BE2C (cell line): ENCODE measurements around the gene FYCO1.

Experiments used
- DNase-seq: peaks from one replicate; pipeline ENCODE4 v3.0.0-alpha.2; 2020
- H3K27me3 ChIP-seq: fragments of 250-450 bp; sonication (Bioruptor Pico); 2 replicates; pipeline ENCODE4 v1.5.1; 2020; ENCODE audit warnings: mild to moderate bottlenecking
- H3K36me3 ChIP-seq: fragments of 250-450 bp; sonication (Bioruptor Pico); 2 replicates; pipeline ENCODE4 v1.5.1; 2020; ENCODE audit warnings: mild to moderate bottlenecking
- H3K4me1 ChIP-seq: fragments of 250-450 bp; sonication (Bioruptor Pico); 2 replicates; pipeline ENCODE4 v1.5.1; 2020
- H3K4me3 ChIP-seq: 2 replicates; pipeline ENCODE4 v1.5.1; 2011; ENCODE audit warnings: low read depth, low read length
- H3K9me3 ChIP-seq: fragments of 250-450 bp; sonication (Bioruptor Pico); 2 replicates; pipeline ENCODE4 v1.5.1; 2020
- CTCF ChIP-seq: IDR thresholded peaks from 2 replicates; pipeline ENCODE4 v1.5.1; 2012; ENCODE audit warnings: mild to moderate bottlenecking, low read depth, low read length

FYCO1 gene

GRCh38 chr3:45917146-45917898 is 78.3 kb downstream of the FYCO1 start:
- TF ChIP-seq CTCF = no peak
- DNase-seq = no peak
- Histone ChIP-seq H3K9me3 (no peaks in the 10 kb centered on the region), H3K4me1 (no peaks in the 10 kb centered on the region), H3K36me3 (no peaks in the 10 kb centered on the region), H3K27me3 (no peaks in the 10 kb centered on the region), H3K4me3 (no peak overlapping the region)

- no peak for DNase-seq
- H3K27me3 ChIP-seq = no peaks in the 10 kb centered on the region
- no peaks in the 10 kb centered on the region for H3K4me1 ChIP-seq
- no peaks in the 10 kb centered on the region for H3K9me3 ChIP-seq
- no peak overlapping the region for H3K4me3 ChIP-seq
- TF ChIP-seq CTCF = no peak
- H3K36me3 ChIP-seq = no peaks in the 10 kb centered on the region
Observed at GRCh38 chr3:45915518-45916231, 79.9 kb downstream of the FYCO1 start.

GRCh38 chr3:45915059-45915439 is 80.6 kb downstream of the FYCO1 start:
- no peak for TF ChIP-seq CTCF
- Histone ChIP-seq H3K9me3 (no peaks in the 10 kb centered on the region), H3K27me3 (no peaks in the 10 kb centered on the region), H3K4me3 (no peak overlapping the region), H3K4me1 (no peaks in the 10 kb centered on the region), H3K36me3 (no peaks in the 10 kb centered on the region)
- no peak for DNase-seq

- no peak for TF ChIP-seq CTCF
- Histone ChIP-seq H3K4me3 (no peak overlapping the region), H3K27me3 (no peaks in the 10 kb centered on the region), H3K4me1 (no peaks in the 10 kb centered on the region), H3K9me3 (no peaks in the 10 kb centered on the region), H3K36me3 (no peaks in the 10 kb centered on the region)
- DNase-seq = no peak
Observed at GRCh38 chr3:45914362-45915058, 81.1 kb downstream of the FYCO1 start.

- DNase-seq = no peak
- Histone ChIP-seq H3K4me3 (no peak overlapping the region), H3K27me3 (no peaks in the 10 kb centered on the region), H3K36me3 (no peaks in the 10 kb centered on the region), H3K4me1 (no peaks in the 10 kb centered on the region), H3K9me3 (no peaks in the 10 kb centered on the region)
- TF ChIP-seq CTCF = no peak
Observed at GRCh38 chr3:45912435-45912834, 83.2 kb downstream of the FYCO1 start.
